ENCODE results near the gene CREB3L2. TPM values are rescaled to one million over a fixed set of nuclear protein-coding genes. Genes with fewer than 3 reads are reported as not detected.

CREB3L2 gene
- polyA plus RNA-seq, 1 of the 3 experiments (the other 2 are of a cell fraction) = 22.9 TPM

- TF ChIP-seq NRF1 (IDR thresholded peaks at IDR 0.05; ENCODE audit: low read depth, low read length) (no peak), CHD2 (IDR thresholded peaks at IDR 0.05; ENCODE audit: low read length, partially characterized antibody) (no peak), JUND (IDR thresholded peaks at IDR 0.05) (peak; percentile 66)
Measured at GRCh38 chr7:137923380-137923779, 78.5 kb downstream of the CREB3L2 start (continued).

GRCh38 chr7:137920637-137921399 lies 81.1 kb downstream of the CREB3L2 start:
- H3K4me1 ChIP-seq (ENCODE audit: control insufficient read depth in 1 of 2, insufficient read depth in 2 of 2, low read depth in 1 of 2, low read length in 1 of 2) = peaks cover 9 to 15% of the 10 kb centered on the region in 2 experiments; a peak in 3 of 4 replicates

More at GRCh38 chr7:137920637-137921399, 81.1 kb downstream of the CREB3L2 start:
- Histone ChIP-seq H4K20me1 (ENCODE audit: insufficient read depth) (no peaks in the 10 kb centered on the region), H3K36me3 (replicated peaks in 1 of 2; ENCODE audit: control insufficient read depth in 1 of 2, insufficient read depth in 2 of 2, low read length in 1 of 2) (peaks cover 8 to 24% of the 10 kb centered on the region in 2 experiments), H3K27ac (ENCODE audit: low read depth in 2 of 2, low read length in 1 of 2) (no peak overlapping the region), H3K9me2 (no peaks in the 10 kb centered on the region), H3K79me2 (ENCODE audit: insufficient read depth) (peaks cover 97% of the 10 kb centered on the region), H3K9me3 (no peaks in the 10 kb centered on the region), H3K4me3 (ENCODE audit: low read depth in 2 of 2, low read length in 1 of 2) (no peak overlapping the region), H3K4me2 (no peak overlapping the region), H2AFZ (ENCODE audit: low read depth) (no peak overlapping the region), H3F3A (replicated peaks; ENCODE audit: insufficient read depth) (peaks cover 17% of the 10 kb centered on the region), H3K27me3 (ENCODE audit: insufficient read depth) (no peaks in the 10 kb centered on the region), H3K9ac (no peak overlapping the region)
- DNase-seq = no peak
- TF ChIP-seq RFX5 (IDR thresholded peaks at IDR 0.05; ENCODE audit: low read length) = no peak
- no peak for TF ChIP-seq REST (IDR thresholded peaks at IDR 0.05; ENCODE audit: low read depth, low read length)
- TF ChIP-seq, protein P1, sequence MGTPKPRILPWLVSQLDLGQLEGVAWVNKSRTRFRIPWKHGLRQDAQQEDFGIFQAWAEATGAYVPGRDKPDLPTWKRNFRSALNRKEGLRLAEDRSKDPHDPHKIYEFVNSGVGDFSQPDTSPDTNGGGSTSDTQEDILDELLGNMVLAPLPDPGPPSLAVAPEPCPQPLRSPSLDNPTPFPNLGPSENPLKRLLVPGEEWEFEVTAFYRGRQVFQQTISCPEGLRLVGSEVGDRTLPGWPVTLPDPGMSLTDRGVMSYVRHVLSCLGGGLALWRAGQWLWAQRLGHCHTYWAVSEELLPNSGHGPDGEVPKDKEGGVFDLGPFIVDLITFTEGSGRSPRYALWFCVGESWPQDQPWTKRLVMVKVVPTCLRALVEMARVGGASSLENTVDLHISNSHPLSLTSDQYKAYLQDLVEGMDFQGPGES (IDR thresholded peaks at IDR 0.05; ENCODE audit: low read depth, low read length) = no peak
- TF ChIP-seq NFIC (IDR thresholded peaks at IDR 0.05; ENCODE audit: borderline replicate concordance) = no peak
- no peak for TF ChIP-seq RXRA (IDR thresholded peaks at IDR 0.05; ENCODE audit: borderline replicate concordance, low read depth)
- TF ChIP-seq, protein P2, sequence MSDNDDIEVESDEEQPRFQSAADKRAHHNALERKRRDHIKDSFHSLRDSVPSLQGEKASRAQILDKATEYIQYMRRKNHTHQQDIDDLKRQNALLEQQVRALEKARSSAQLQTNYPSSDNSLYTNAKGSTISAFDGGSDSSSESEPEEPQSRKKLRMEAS (IDR thresholded peaks at IDR 0.05; ENCODE audit: low read depth) = no peak
- ChIA-PET CTCF (interaction anchor here (0.6 to 2.2 kb wide), 6 partner anchors 17 to 1115 kb away, joined by 3 to 15 read pairs (median 8); partner anchors contain the start of gene CREB3L2), POLR2A (no interaction called here)
- 91% methylated on average over 6 of the region's 6 CpGs for WGBS (ENCODE audit: low lambda C conversion rate)

All from SK-N-SH (cell line).